GM12873 (cell line): ENCODE results near the gene GDF2.
A peak's percentile ranks its signal among the peaks of the same experiment; 100 is the strongest.

Source experiments
- CTCF ChIP-seq: IDR thresholded peaks from 2 replicates; pipeline ENCODE4 v1.5.1; 2012; ENCODE audit warnings: low read depth, mild to moderate bottlenecking, moderate library complexity, low read length, control low read depth; ENCODE audit not compliant: insufficient read depth; ENCODE audit errors: missing control alignments

The GDF2 gene

GRCh38 chr10:47334466-47335295, 12.4 kb downstream of the GDF2 start:
- no peak for TF ChIP-seq CTCF

- TF ChIP-seq CTCF: no peak
Measured at GRCh38 chr10:47335906-47336305, 13.7 kb downstream of the GDF2 start.

GRCh38 chr10:47336387-47337134, 14.3 kb downstream of the GDF2 start:
- no peak for TF ChIP-seq CTCF

- TF ChIP-seq CTCF: no peak
Measured at GRCh38 chr10:47337310-47337709, 15.1 kb downstream of the GDF2 start.

GRCh38 chr10:47339186-47339735, 17.0 kb downstream of the GDF2 start:
- no peak for TF ChIP-seq CTCF

- no peak for TF ChIP-seq CTCF
Measured at GRCh38 chr10:47339759-47340607, 17.7 kb downstream of the GDF2 start.

GRCh38 chr10:47340608-47341170, 18.4 kb downstream of the GDF2 start:
- TF ChIP-seq CTCF: peak; percentile 98
